A549 (cell line): ENCODE measurements around the gene TMSB10.

Experiments used
- BHLHE40 ChIP-seq: IDR thresholded peaks from 2 replicates; pipeline ENCODE4 v1.6.1; 2012; ENCODE audit warnings: low read depth, low read length, inconsistent platforms
- CHD2 ChIP-seq: fragments of 150-350 bp; IDR thresholded peaks from 2 replicates; pipeline ENCODE4 v1.6.1; 2014; ENCODE audit warnings: low read length; ENCODE audit not compliant: partially characterized antibody
- CTCF ChIP-seq: fragments of >200 bp; sonication (Bioruptor Twin); formaldehyde crosslinking; IDR thresholded peaks from 3 replicates; pipeline ENCODE4 v1.5.1; 2016
- EP300 ChIP-seq, 2 experiments: fragments of >200 bp; sonication (Bioruptor Twin); formaldehyde crosslinking; IDR thresholded peaks; 2 replicates in 1 of 2; 3 replicates in 1 of 2; pipeline ENCODE4 v1.6.1; 2016 to 2017
- ESRRA ChIP-seq: fragments of 150-350 bp; IDR thresholded peaks from 2 replicates; pipeline ENCODE4 v1.6.1; 2014; ENCODE audit warnings: mild to moderate bottlenecking, low read length, borderline replicate concordance
- MAX ChIP-seq: IDR thresholded peaks from 2 replicates; pipeline ENCODE4 v1.6.1; 2012
- POLR2A ChIP-seq: IDR thresholded peaks from 2 replicates; pipeline ENCODE4 v1.6.1; 2012; ENCODE audit warnings: mild to moderate bottlenecking, low read length
- REST ChIP-seq: fragments of 200-600 bp; sonication (generic); IDR thresholded peaks from 2 replicates; pipeline ENCODE4 v1.6.1; 2016; ENCODE audit warnings: antibody characterized with exemption, mild to moderate bottlenecking, moderate library complexity
- TFCP2L1 ChIP-seq: fragments of 250-450 bp; sonication (Bioruptor Pico); IDR thresholded peaks from 2 replicates; pipeline ENCODE4 v1.5.0; 2021; ENCODE audit warnings: mild to moderate bottlenecking
- TP53 ChIP-seq: fragments of 250-450 bp; sonication (Bioruptor Pico); IDR thresholded peaks from 2 replicates; pipeline ENCODE4 v1.5.0; 2021; ENCODE audit warnings: mild to moderate bottlenecking, moderate library complexity

GRCh38 chr2:84861539-84861938 is 43.9 kb upstream of the TMSB10 start:
- no peak for TF ChIP-seq POLR2A
- no peak for TF ChIP-seq MAX
- TF ChIP-seq REST: no peak
- no peak for TF ChIP-seq CHD2
- no peak for TF ChIP-seq CTCF
- TF ChIP-seq TFCP2L1: no peak
- no peak for TF ChIP-seq ESRRA
- TF ChIP-seq BHLHE40: no peak
- no peak for TF ChIP-seq TP53 (CRISPR knock-in tag)
- TF ChIP-seq EP300 (IDR thresholded peaks at IDR 0.05): no peak
